GM12872 (cell line): ENCODE data around the gene TBXA2R.
A peak's percentile ranks its signal among the peaks of the same experiment; 100 is the strongest.

Experiments used
- TF ChIP-seq, protein P1 (sequence below): IDR thresholded peaks from 3 replicates; pipeline ENCODE4 v1.5.1; 2011; ENCODE audit warnings: low read depth, mild to moderate bottlenecking, low read length, moderate library complexity; ENCODE audit not compliant: insufficient read depth

The TBXA2R gene

DNA sequence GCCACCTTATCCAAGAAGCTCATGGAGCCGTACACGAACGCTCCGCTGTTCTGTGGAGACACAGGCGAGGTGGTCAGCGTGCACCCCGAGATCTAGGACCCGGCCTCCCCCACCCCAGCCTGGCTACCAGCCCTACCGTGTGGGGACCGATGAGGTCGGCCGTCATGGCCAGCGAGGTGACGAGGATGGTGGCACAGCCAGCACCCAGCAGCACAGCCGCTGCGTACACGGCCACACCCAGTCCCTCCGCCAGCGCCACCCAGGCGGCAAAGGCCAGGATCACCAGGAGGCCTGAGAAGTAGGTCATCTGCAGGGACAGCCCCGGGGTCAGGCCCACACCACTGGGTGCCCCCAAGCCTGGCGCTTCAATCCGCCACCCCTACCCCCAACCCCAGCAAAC lies 60.6 kb downstream of the TBXA2R start:
- TF ChIP-seq, protein P1, sequence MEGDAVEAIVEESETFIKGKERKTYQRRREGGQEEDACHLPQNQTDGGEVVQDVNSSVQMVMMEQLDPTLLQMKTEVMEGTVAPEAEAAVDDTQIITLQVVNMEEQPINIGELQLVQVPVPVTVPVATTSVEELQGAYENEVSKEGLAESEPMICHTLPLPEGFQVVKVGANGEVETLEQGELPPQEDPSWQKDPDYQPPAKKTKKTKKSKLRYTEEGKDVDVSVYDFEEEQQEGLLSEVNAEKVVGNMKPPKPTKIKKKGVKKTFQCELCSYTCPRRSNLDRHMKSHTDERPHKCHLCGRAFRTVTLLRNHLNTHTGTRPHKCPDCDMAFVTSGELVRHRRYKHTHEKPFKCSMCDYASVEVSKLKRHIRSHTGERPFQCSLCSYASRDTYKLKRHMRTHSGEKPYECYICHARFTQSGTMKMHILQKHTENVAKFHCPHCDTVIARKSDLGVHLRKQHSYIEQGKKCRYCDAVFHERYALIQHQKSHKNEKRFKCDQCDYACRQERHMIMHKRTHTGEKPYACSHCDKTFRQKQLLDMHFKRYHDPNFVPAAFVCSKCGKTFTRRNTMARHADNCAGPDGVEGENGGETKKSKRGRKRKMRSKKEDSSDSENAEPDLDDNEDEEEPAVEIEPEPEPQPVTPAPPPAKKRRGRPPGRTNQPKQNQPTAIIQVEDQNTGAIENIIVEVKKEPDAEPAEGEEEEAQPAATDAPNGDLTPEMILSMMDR = no peak

DNA sequence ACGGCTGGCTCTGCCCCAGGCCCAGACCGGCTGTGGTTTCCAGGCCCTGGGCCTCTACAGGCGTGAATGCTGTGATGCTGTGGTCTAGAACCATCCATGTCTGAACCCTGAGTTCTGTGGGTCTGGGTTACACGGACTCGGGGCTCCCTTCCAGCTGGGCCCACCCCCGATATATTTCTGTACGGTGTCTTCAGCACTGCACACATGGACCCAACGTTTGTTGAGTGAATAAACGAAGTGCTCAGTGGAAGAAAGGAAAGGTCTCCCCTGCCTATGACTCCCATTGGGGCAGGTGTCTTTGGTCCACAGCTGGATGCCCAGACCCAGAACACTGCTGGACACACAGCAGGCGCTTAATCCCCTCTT lies 61.0 kb downstream of the TBXA2R start:
- TF ChIP-seq, protein P1 = no peak

DNA sequence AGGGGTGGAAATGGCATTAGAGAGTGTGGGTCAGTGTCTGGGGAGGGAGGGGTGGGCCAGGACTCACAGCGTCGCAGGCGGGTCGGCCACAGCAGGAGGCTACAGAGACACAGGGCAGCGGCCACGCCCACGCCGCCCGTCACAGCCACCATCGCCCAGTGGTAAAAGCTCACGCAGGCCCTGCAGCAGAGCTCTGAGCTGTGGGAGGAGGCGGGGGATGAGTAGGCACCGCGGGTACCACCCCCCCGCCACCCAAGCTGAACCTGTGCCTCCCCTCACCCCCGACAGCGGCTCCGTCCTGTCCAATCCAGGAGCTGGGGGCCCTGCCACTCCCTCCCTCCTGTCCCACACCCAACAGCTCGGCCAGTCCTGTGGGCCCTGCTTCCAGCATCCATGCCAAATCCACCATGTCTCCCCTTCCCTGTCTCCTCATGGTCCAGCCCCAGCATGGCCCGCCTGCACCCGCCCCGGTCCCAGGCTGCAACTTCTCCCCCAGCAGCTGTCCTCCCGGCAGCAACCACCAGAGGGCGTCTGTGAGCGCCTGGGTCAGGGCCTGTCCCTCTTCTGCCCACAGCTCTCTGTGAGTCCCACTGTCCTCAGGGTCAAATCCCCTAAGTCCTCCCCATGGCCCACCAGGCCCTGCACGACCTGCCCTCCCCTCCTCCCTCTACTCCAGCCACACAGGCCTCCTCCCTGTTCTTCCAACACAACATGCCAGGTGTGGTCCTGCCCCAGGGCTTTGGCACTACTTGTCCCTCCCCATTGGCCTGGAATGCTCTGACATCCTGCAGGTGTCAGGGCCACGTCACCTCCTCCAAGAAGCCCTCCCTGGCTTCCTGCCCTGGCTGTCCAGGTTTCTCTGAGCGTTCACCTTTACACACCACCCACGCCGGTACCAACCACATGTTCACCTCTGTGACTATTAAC lies 61.7 kb downstream of the TBXA2R start:
- TF ChIP-seq, protein P1 = peak; percentile 97
